Left ventricle myocardium inferior (tissue), 1 donor: ENCODE results near the gene ALKBH8. TPM values are rescaled to one million over a fixed set of nuclear protein-coding genes. Genes with fewer than 3 reads are reported as not detected.
"Not testable (repeated sequence)": the region's sequence is repeated elsewhere in the genome, so short reads cannot be mapped to it uniquely, and the experiment has no call there.

ENCODE experiments used
- DNase-seq: peaks from one replicate; pipeline ENCODE4 v3.0.0-alpha.2; 2020
- H3K27ac ChIP-seq: fragments of 200-600 bp; replicated peaks from 2 replicates; pipeline ENCODE4 v1.8.0; 2021
- H3K27me3 ChIP-seq: fragments of 200-600 bp; 2 replicates; pipeline ENCODE4 v1.8.0; 2021; ENCODE audit warnings: low read depth
- H3K36me3 ChIP-seq: fragments of 200-600 bp; 2 replicates; pipeline ENCODE4 v1.8.0; 2021
- H3K4me1 ChIP-seq: fragments of 200-600 bp; 2 replicates; pipeline ENCODE4 v1.8.0; 2021
- H3K4me3 ChIP-seq: fragments of 200-600 bp; 2 replicates; pipeline ENCODE4 v1.8.0; 2021; ENCODE audit warnings: mild to moderate bottlenecking, moderate library complexity
- H3K9me3 ChIP-seq: fragments of 200-600 bp; replicated peaks from 2 replicates; pipeline ENCODE4 v1.8.0; 2021
- intact Hi-C: fragments of 100-400 bp; cut with micrococcal nuclease; formaldehyde crosslinking; loops from one replicate; pipeline ENCODE4 v1.11.0; 2022
- total RNA-seq: library from RNA; stranded (reverse); fragmentation: NEBNext Ultra II Directional; extraction: Animal tissue kit (Norgen Biotek cat#: 25700); gene quantifications from one replicate; pipeline ENCODE4 v1.2.1, GENCODE V29; 2021
- TF ChIP-seq, protein P1 (sequence below): fragments of 200-600 bp; IDR thresholded peaks from 2 replicates; pipeline ENCODE4 v1.8.0; 2021; ENCODE audit warnings: antibody characterized with exemption, mild to moderate bottlenecking, borderline replicate concordance
- donor health status: DM: no; HTN: yes; CAD: no; lungs with severe emphysema.

ALKBH8 gene
- total RNA-seq, 1 donor from 2014 or later = 6.7 TPM

DNA sequence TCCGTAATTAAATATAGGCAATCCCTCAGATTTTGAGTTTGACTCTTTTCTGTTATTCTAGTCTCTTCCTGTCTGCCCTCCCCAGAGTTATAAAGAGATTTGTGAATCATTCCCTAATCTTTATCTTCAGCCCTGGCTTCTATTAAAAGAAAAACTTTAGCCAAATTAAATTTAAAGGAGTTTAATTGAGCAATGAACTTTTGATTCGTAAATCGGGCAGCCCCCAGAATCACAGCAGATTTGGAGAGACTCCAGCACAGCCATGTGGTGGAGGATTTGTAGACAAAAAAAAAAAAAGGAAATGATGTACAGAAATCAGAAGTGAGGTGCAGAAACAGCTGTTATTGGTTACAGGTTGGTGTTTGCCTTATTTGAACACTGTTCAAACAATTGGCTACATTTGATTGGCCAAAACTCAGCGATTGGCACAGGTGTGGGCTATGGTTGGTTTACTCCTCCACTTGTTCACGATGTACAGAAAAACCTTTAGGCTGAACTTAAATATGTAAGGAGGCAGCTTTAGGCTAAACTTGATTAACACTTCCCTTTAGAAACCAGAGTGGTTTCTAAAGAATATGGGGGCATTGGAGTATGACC lies 2.3 kb upstream of the ALKBH8 start:
- Histone ChIP-seq H3K9me3 (no peaks in the 10 kb centered on the region), H3K27ac (no peak overlapping the region), H3K4me3 (no peak overlapping the region), H3K27me3 (peaks cover 30% of the 10 kb centered on the region), H3K4me1 (peaks cover 37% of the 10 kb centered on the region), H3K36me3 (no peaks in the 10 kb centered on the region)
- TF ChIP-seq, protein P1, sequence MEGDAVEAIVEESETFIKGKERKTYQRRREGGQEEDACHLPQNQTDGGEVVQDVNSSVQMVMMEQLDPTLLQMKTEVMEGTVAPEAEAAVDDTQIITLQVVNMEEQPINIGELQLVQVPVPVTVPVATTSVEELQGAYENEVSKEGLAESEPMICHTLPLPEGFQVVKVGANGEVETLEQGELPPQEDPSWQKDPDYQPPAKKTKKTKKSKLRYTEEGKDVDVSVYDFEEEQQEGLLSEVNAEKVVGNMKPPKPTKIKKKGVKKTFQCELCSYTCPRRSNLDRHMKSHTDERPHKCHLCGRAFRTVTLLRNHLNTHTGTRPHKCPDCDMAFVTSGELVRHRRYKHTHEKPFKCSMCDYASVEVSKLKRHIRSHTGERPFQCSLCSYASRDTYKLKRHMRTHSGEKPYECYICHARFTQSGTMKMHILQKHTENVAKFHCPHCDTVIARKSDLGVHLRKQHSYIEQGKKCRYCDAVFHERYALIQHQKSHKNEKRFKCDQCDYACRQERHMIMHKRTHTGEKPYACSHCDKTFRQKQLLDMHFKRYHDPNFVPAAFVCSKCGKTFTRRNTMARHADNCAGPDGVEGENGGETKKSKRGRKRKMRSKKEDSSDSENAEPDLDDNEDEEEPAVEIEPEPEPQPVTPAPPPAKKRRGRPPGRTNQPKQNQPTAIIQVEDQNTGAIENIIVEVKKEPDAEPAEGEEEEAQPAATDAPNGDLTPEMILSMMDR = no peak
- intact Hi-C loops = no loop called here
- DNase-seq = no peak

DNA sequence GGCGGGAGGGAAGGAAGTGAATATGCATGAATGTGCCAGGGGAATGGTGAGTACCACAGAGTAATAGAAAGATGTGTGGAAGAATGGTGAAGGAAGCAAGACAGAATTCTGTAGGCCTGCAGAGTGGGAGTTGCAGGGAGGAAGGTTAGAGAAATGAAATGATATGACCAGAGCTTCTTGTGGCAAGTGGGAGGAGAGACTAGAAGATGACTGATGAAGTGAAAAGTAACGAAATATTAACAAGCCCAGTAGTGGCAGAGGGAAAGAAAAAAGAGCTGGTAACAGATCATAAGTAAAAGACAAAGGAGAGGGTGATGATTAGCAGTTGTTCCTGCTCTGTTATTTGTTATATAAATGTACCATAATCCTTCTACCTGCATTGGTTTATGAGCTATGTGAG lies 1.0 kb upstream of the ALKBH8 start:
- H3K4me3 ChIP-seq = no peak overlapping the region
- DNase-seq = no peak
- H3K36me3 ChIP-seq = peaks cover 4% of the 10 kb centered on the region
- no peaks in the 10 kb centered on the region for H3K9me3 ChIP-seq
- TF ChIP-seq, protein P1 = no peak
- H3K27me3 ChIP-seq = peaks cover 28% of the 10 kb centered on the region
- H3K27ac ChIP-seq = no peak overlapping the region
- H3K4me1 ChIP-seq = peaks cover 43% of the 10 kb centered on the region
- intact Hi-C loops = no loop called here

DNA sequence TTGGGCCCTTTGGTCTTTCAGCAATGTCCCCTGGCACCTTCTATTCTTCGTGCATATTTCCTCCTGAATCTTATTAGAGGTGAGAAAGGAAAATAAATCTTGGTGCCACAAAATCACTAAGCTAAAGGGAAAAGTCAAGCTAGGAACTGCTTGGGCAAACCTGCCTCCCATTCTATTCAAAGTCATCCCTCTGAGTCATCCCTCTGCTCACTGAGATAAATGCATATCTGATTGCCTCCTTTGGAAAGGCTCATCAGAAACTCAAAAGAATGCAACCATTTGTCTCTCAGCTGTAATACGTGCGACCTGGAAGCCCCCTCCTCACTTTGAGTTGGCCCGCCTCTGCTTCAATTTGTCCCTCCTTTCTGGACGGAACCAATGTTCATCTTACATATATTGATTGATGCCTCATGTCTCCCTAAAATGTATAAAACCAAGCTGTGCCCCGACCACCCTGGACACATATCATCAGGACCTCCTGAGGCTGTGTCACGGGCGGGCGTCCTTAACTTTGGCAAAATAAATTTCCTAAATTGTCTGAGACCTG lies 493 bp upstream of the ALKBH8 start:
- intact Hi-C loops = not testable (repeated sequence)

DNA sequence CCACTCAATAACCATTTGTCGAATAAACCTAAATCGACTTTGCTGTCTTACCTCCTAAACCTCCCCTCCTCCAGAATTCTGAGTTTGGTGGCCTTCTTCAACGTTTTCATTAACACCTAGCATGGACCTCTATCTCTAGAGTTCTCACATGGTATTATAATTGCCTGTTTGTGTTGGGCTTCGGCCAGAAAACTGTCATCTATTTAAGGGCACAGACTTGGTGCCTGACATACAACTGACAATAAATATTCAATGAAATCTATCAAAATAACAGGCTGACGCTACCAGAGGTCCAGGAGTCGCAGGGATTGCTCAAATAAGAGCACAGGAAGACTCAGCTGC lies 687 bp downstream of the ALKBH8 start:
- intact Hi-C loops = no loop called here
- peak overlapping the region; percentile 94 for H3K4me3 ChIP-seq
- peak overlapping the region; percentile 89 for H3K27ac ChIP-seq
- H3K27me3 ChIP-seq = peaks cover 11% of the 10 kb centered on the region
- DNase-seq = no peak
- peaks cover 5% of the 10 kb centered on the region for H3K36me3 ChIP-seq
- H3K4me1 ChIP-seq = peaks cover 43% of the 10 kb centered on the region
- no peaks in the 10 kb centered on the region for H3K9me3 ChIP-seq
- TF ChIP-seq, protein P1 = no peak

More for the DNA sequence above, 493 bp upstream of the ALKBH8 start:
- TF ChIP-seq, protein P1 = peak; percentile 3
- peak overlapping the region; percentile 94 for H3K4me3 ChIP-seq
- not testable (repeated sequence) for H3K9me3 ChIP-seq, H3K36me3 ChIP-seq, DNase-seq
- H3K4me1 ChIP-seq = peaks cover 43% of the 10 kb centered on the region
- H3K27ac ChIP-seq = peak overlapping the region; percentile 89
- H3K27me3 ChIP-seq = peaks cover 22% of the 10 kb centered on the region

DNA sequence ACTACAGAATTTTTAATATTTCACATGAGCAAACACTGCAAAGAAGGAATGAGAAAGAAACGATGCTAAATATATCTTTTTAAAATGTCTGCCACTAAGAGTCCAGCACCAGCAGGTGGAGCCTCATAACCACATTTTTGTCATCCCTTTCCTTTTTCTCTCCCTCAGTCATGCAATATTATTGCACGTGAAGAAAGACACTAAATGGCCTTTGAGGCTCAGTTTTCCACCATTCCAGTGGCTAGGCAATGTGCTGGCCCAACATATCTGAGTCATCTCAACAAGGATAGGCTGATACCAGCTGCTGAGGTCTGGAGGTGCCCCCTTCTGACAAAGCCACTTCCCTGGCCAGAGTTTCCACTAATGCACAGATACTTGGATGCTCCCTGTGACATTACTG lies 1.8 kb downstream of the ALKBH8 start:
- DNase-seq = no peak
- Histone ChIP-seq H3K9me3 (no peaks in the 10 kb centered on the region), H3K36me3 (peaks cover 11% of the 10 kb centered on the region), H3K4me1 (peaks cover 43% of the 10 kb centered on the region), H3K27me3 (no peaks in the 10 kb centered on the region), H3K4me3 (no peak overlapping the region), H3K27ac (peak overlapping the region; percentile 41)
- intact Hi-C loops = no loop called here
- TF ChIP-seq, protein P1 = peak; percentile 64
